CD4-positive, alpha-beta T cell treated with Interleukin-6 at 100 ng/mL for 8 hours (primary cell): ENCODE results near the gene FBXO47.
"Not testable (repeated sequence)": the region's sequence is repeated elsewhere in the genome, so short reads cannot be mapped to it uniquely, and the experiment has no call there.

Source experiments
- DNase-seq: peaks from one replicate; pipeline ENCODE4 v3.0.0-alpha.2; 2020; ENCODE audit warnings: mixed read lengths, low spot score

The FBXO47 gene

GRCh38 chr17:38921756-38922411 lies 45.3 kb downstream of the FBXO47 start:
- no peak for DNase-seq

GRCh38 chr17:38920374-38921291 lies 46.6 kb downstream of the FBXO47 start:
- DNase-seq = no peak

GRCh38 chr17:38919316-38920078 lies 47.7 kb downstream of the FBXO47 start:
- no peak for DNase-seq

- DNase-seq = no peak
Measured at GRCh38 chr17:38918916-38919315, 48.3 kb downstream of the FBXO47 start.

GRCh38 chr17:38918129-38918913 lies 48.9 kb downstream of the FBXO47 start:
- no peak for DNase-seq

GRCh38 chr17:38917259-38917658 lies 49.9 kb downstream of the FBXO47 start:
- no peak for DNase-seq

GRCh38 chr17:38916771-38917170 lies 50.4 kb downstream of the FBXO47 start:
- DNase-seq = no peak

GRCh38 chr17:38915639-38915995 lies 51.6 kb downstream of the FBXO47 start:
- no peak for DNase-seq

- no peak for DNase-seq
Measured at GRCh38 chr17:38914741-38915638, 52.2 kb downstream of the FBXO47 start.

GRCh38 chr17:38912221-38912813 lies 54.9 kb downstream of the FBXO47 start:
- DNase-seq = no peak

GRCh38 chr17:38911731-38912081 lies 55.5 kb downstream of the FBXO47 start:
- not testable (repeated sequence) for DNase-seq

GRCh38 chr17:38911081-38911730 lies 56.0 kb downstream of the FBXO47 start:
- no peak for DNase-seq

GRCh38 chr17:38910325-38910724 lies 56.9 kb downstream of the FBXO47 start:
- no peak for DNase-seq

- DNase-seq = no peak
Measured at GRCh38 chr17:38908676-38909181, 58.5 kb downstream of the FBXO47 start.

GRCh38 chr17:38907930-38908675 lies 59.1 kb downstream of the FBXO47 start:
- DNase-seq = no peak

GRCh38 chr17:38906460-38907228 lies 60.6 kb downstream of the FBXO47 start:
- no peak for DNase-seq

- DNase-seq = no peak
Measured at GRCh38 chr17:38905375-38905774, 61.8 kb downstream of the FBXO47 start.

- DNase-seq = no peak
Measured at GRCh38 chr17:38904892-38905291, 62.3 kb downstream of the FBXO47 start.
